Stomach (tissue), 9 donors: ENCODE measurements around the gene SORL1. TPM values are rescaled to one million over a fixed set of nuclear protein-coding genes. Genes with fewer than 3 reads are reported as not detected.

Source experiments
- DNase-seq, 2 donors: peaks; one replicate each; pipeline versions ENCODE4 v3.0.0 to v3.0.0-alpha.2; 2013 to 2019
- H3K27ac ChIP-seq, 5 donors: fragments of 200-600 bp in 4 of 5; sonication (generic) in 4 of 5; one replicate each; pipeline ENCODE4 v1.5.1; 2013 to 2019; ENCODE audit warnings: mild to moderate bottlenecking in 1 of 5, moderate library complexity in 1 of 5
- H3K27me3 ChIP-seq, 3 donors: fragments of 200-600 bp; sonication (generic); one replicate each; pipeline ENCODE4 v1.5.1; 2017 to 2019; ENCODE audit warnings: mixed run types in 1 of 3
- H3K36me3 ChIP-seq, 4 donors: fragments of 200-600 bp; sonication (generic); 1 replicate in 3 of 4; 2 replicates in 1 of 4; pipeline ENCODE4 v1.5.1; 2016 to 2019
- H3K4me1 ChIP-seq, 4 donors: fragments of 200-600 bp; sonication (generic); one replicate each; pipeline ENCODE4 v1.5.1; 2016 to 2019
- H3K4me3 ChIP-seq, 4 donors: fragments of 200-600 bp; sonication (generic) in 3 of 4; one replicate each; pipeline ENCODE4 v1.5.1; 2016 to 2019; ENCODE audit warnings: mild to moderate bottlenecking in 1 of 4
- H3K9me3 ChIP-seq, 4 donors: fragments of 200-600 bp; sonication (generic); one replicate each; pipeline ENCODE4 v1.5.1; 2016 to 2019
- CTCF ChIP-seq, 7 experiments: fragments of 450-650 bp in 4 of 7; fragments of 200-600 bp in 3 of 7; sonication (generic) in 3 of 7; IDR thresholded peaks; one replicate each; pipeline ENCODE4 v1.5.1; 2016 to 2019; ENCODE audit warnings: antibody characterized with exemption in 7 of 7, control low read depth in 2 of 7, mild to moderate bottlenecking in 1 of 7
- EP300 ChIP-seq: sonication (generic); formaldehyde crosslinking; IDR thresholded peaks from one replicate; pipeline ENCODE4 v1.6.1; 2017; ENCODE audit warnings: antibody characterized with exemption
- POLR2A ChIP-seq, 4 donors: fragments of 450-650 bp; IDR thresholded peaks; one replicate each; pipeline ENCODE4 v1.6.1; 2016; ENCODE audit warnings: antibody characterized with exemption in 4 of 4, control low read depth in 2 of 4, mild to moderate bottlenecking in 1 of 4, moderate library complexity in 1 of 4
- POLR2AphosphoS5 ChIP-seq, 3 donors: sonication (generic); formaldehyde crosslinking; IDR thresholded peaks; one replicate each; pipeline ENCODE4 v1.6.1; 2016; ENCODE audit warnings: antibody characterized with exemption in 3 of 3
- WGBS, 5 donors: extraction: QIAGEN DNeasy Blood & Tissue Kit in 3 of 5; methylation state at CpG; one replicate each; pipeline versions ENCODE4 v1.1.5 to v1.1.7; 2013 to 2018; 5-methylcytosine and 5-hydroxymethylcytosine counted together
- intact Hi-C: fragments of 100-400 bp; cut with DNase I; formaldehyde crosslinking; loops from one replicate; pipeline ENCODE4 v1.15.1; 2023; ENCODE audit warnings: low total_unique reads
- polyA plus RNA-seq, 3 donors: library from polyadenylated mRNA; stranded (reverse); fragments of 200-250 nt; gene quantifications; one replicate each; pipeline ENCODE4 v1.2.3, GENCODE V29; 2013
- total RNA-seq, 5 donors: library from RNA; depleted of rRNA; stranded (reverse); fragments of >200 nt; gene quantifications; one replicate each; pipeline versions ENCODE4 v1.1.0 to v1.2.3, GENCODE V29; 2014 to 2016
- donor health status: healthy with polysubstance abuse.
- donor health status: Bipolar disorder and iron deficiency.
- donor health status: healthy.

Gene SORL1
- total and polyA plus RNA-seq, 8 donors = 0.76 to 161 (median 18.2) TPM

- Histone ChIP-seq H3K27ac (no peak overlapping the region), H3K4me1 (no peaks in the 10 kb centered on the region), H3K27me3 (no peaks in the 10 kb centered on the region), H3K9me3 (no peaks in the 10 kb centered on the region), H3K4me3 (no peak overlapping the region), H3K36me3 (peaks cover 7 to 44% (median 31%) of the 10 kb centered on the region in 4 donors)
- no peak for TF ChIP-seq CTCF (IDR thresholded peaks at IDR 0.05)
- TF ChIP-seq EP300 = no peak
- TF ChIP-seq POLR2AphosphoS5 (IDR thresholded peaks at IDR 0.05) = no peak
- TF ChIP-seq POLR2A (IDR thresholded peaks at IDR 0.05) = no peak
- WGBS, 5 donors = 81 to 86% (median 85%) methylated on average over 3 of the region's 3 CpGs
- intact Hi-C loops = no loop called here
- no peak for DNase-seq
These were observed 131.7 kb downstream of the SORL1 start for GRCh38 chr11:121583825-121584224.

GRCh38 chr11:121586750-121587149 is 134.6 kb downstream of the SORL1 start:
- no peak for TF ChIP-seq POLR2A (IDR thresholded peaks at IDR 0.05)
- no peak for TF ChIP-seq CTCF (IDR thresholded peaks at IDR 0.05)
- TF ChIP-seq EP300 = no peak
- TF ChIP-seq POLR2AphosphoS5 (IDR thresholded peaks at IDR 0.05) = no peak
- 63 to 87% (median 73%) methylated on average over 2 of the region's 2 CpGs for WGBS, 5 donors
- DNase-seq = no peak
- H3K27me3 ChIP-seq = no peaks in the 10 kb centered on the region
- intact Hi-C loops = no loop called here
- no peak overlapping the region for H3K4me3 ChIP-seq
- peaks cover 7 to 56% (median 43%) of the 10 kb centered on the region in 4 donors for H3K36me3 ChIP-seq
- no peak overlapping the region for H3K27ac ChIP-seq
- no peaks in the 10 kb centered on the region for H3K9me3 ChIP-seq
- H3K4me1 ChIP-seq = peaks cover 0 to 6% (median 0%) of the 10 kb centered on the region in 4 donors

GRCh38 chr11:121587182-121587581 is 135.1 kb downstream of the SORL1 start:
- no peaks in the 10 kb centered on the region for H3K27me3 ChIP-seq
- H3K9me3 ChIP-seq = no peaks in the 10 kb centered on the region
- no peak for DNase-seq
- peaks cover 0 to 6% (median 0%) of the 10 kb centered on the region in 4 donors for H3K4me1 ChIP-seq
- no peak overlapping the region for H3K27ac ChIP-seq
- intact Hi-C loops = no loop called here
- H3K36me3 ChIP-seq = peaks cover 7 to 58% (median 45%) of the 10 kb centered on the region in 4 donors
- TF ChIP-seq CTCF (IDR thresholded peaks at IDR 0.05) = no peak
- H3K4me3 ChIP-seq = no peak overlapping the region
- 70 to 87% (median 75%) methylated on average over 2 of the region's 2 CpGs for WGBS, 5 donors

- no peak for TF ChIP-seq POLR2AphosphoS5 (IDR thresholded peaks at IDR 0.05)
- TF ChIP-seq POLR2A (IDR thresholded peaks at IDR 0.05) = no peak
- TF ChIP-seq EP300 = no peak
- no peak for TF ChIP-seq CTCF (IDR thresholded peaks at IDR 0.05)
- Histone ChIP-seq H3K27me3 (no peaks in the 10 kb centered on the region), H3K4me1 (peaks cover 0 to 6% (median 0%) of the 10 kb centered on the region in 4 donors), H3K9me3 (no peaks in the 10 kb centered on the region), H3K4me3 (no peak overlapping the region), H3K27ac (no peak overlapping the region), H3K36me3 (peaks cover 7 to 66% (median 52%) of the 10 kb centered on the region in 4 donors)
- no peak for DNase-seq
- 61 to 80% (median 70%) methylated on average over 8 of the region's 8 CpGs for WGBS, 5 donors
- intact Hi-C loops = no loop called here
These were observed 136.6 kb downstream of the SORL1 start for GRCh38 chr11:121588747-121589146.
